HFF-Myc (cell line): ENCODE measurements around the gene GNAI1.

Experiments
- DNase-seq: peaks from one replicate; pipeline ENCODE4 v3.0.0-alpha.2; 2011; ENCODE audit warnings: low read depth; ENCODE audit errors: extremely low read depth
- H3K4me3 ChIP-seq: replicated peaks from 2 replicates; pipeline ENCODE4 v1.5.1; 2011; ENCODE audit warnings: low read depth, mild to moderate bottlenecking, control low read depth, low read length
- TF ChIP-seq, protein P1 (sequence below): IDR thresholded peaks from 2 replicates; pipeline ENCODE4 v1.5.1; 2012; ENCODE audit warnings: mild to moderate bottlenecking, low read depth, low read length, control low read depth; ENCODE audit errors: missing control alignments

GNAI1 gene

GRCh38 chr7:80215734-80216133, 81.1 kb downstream of the GNAI1 start:
- DNase-seq, result no peak
- no peak overlapping the region for H3K4me3 ChIP-seq
- TF ChIP-seq, protein P1, sequence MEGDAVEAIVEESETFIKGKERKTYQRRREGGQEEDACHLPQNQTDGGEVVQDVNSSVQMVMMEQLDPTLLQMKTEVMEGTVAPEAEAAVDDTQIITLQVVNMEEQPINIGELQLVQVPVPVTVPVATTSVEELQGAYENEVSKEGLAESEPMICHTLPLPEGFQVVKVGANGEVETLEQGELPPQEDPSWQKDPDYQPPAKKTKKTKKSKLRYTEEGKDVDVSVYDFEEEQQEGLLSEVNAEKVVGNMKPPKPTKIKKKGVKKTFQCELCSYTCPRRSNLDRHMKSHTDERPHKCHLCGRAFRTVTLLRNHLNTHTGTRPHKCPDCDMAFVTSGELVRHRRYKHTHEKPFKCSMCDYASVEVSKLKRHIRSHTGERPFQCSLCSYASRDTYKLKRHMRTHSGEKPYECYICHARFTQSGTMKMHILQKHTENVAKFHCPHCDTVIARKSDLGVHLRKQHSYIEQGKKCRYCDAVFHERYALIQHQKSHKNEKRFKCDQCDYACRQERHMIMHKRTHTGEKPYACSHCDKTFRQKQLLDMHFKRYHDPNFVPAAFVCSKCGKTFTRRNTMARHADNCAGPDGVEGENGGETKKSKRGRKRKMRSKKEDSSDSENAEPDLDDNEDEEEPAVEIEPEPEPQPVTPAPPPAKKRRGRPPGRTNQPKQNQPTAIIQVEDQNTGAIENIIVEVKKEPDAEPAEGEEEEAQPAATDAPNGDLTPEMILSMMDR, result no peak

GRCh38 chr7:80216996-80217842, 82.6 kb downstream of the GNAI1 start:
- TF ChIP-seq, protein P1, result no peak
- no peak overlapping the region for H3K4me3 ChIP-seq
- DNase-seq, result no peak

- TF ChIP-seq, protein P1, result no peak
- H3K4me3 ChIP-seq, result no peak overlapping the region
- DNase-seq, result no peak
These were observed 84.1 kb downstream of the GNAI1 start for GRCh38 chr7:80218723-80219122.

- H3K4me3 ChIP-seq, result no peak overlapping the region
- TF ChIP-seq, protein P1, result no peak
- no peak for DNase-seq
These were observed 85.5 kb downstream of the GNAI1 start for GRCh38 chr7:80220022-80220634.

DNA sequence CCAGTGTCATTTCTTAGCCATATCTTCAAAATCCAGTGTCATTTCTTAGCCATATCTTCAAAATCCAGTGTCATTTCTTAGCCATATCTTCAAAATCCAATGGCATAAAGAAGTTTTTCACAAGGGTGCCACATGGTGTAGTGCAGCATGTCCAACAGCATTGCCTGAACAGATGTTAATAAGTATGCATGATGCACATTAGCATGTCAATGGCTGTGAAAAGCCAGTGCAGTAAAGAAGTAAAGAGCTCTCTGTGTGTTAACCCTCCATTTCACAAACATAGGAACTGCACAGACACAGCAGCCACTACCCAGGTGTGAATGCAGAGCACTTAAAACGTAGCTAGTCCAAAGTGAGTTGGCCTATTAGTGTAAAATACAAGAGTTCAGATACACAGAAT, 89.8 kb downstream of the GNAI1 start:
- H3K4me3 ChIP-seq, result no peak overlapping the region
- TF ChIP-seq, protein P1, result no peak
- DNase-seq, result no peak

DNA sequence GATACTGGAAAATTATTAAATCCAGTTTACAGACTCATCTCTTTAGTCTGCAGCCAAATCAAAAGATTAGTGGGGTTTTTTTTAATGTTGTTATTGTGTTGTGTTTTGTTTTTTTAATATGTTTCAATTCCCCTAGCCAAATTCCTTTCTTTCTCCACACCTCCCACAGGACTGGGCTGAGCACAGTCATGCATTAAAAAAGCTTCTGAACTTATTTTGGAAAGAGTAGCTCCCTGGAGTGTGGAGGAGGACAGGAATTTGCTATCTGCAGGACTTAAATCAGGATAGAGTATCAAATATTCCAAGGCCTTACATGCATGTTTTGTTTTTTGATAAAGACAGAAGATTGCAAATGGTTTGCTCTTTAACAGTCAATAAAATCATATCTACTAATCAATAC, 90.7 kb downstream of the GNAI1 start:
- TF ChIP-seq, protein P1, result no peak

More for the DNA sequence above, 90.7 kb downstream of the GNAI1 start:
- no peak for DNase-seq
- H3K4me3 ChIP-seq, result no peak overlapping the region
